ENCODE data around the gene SLC25A21.

GRCh38 chr14:36949371-36949770 lies 223.0 kb downstream of the SLC25A21 start:
- TF ChIP-seq TAF1 (IDR thresholded peaks at IDR 0.05; ENCODE audit: borderline replicate concordance, low read depth, low read length) (no peak), POLR2AphosphoS5 (IDR thresholded peaks at IDR 0.05; ENCODE audit: low read depth, low read length) (no peak)
